CD4-positive, alpha-beta T cell (primary cell): ENCODE measurements around the gene CDHR3. TPM values are rescaled to one million over a fixed set of nuclear protein-coding genes. Genes with fewer than 3 reads are reported as not detected.

ENCODE experiments used
- ATAC-seq: fragments of 200-7000 bp; cut with Tn5 transposase; one replicate; pipeline ENCODE4 v1.10.0; 2022; ENCODE audit warnings: mild to moderate bottlenecking; ENCODE audit not compliant: poor library complexity
- CTCF ChIA-PET: fragments of 350-600 bp; sonication (Branson Sonifier 250); formaldehyde crosslinking; loops from one replicate; lab custom pipeline; 2021; ENCODE audit warnings: antibody characterized with exemption, inconsistent platforms; lab: Charles Lee
- POLR2A ChIA-PET: fragments of 350-600 bp; sonication (Branson Sonifier 250); formaldehyde crosslinking; loops from one replicate; lab custom pipeline; 2021; ENCODE audit warnings: antibody characterized with exemption, inconsistent platforms; lab: Charles Lee
- DNase-seq, 14 experiments: peaks; one replicate each; pipeline ENCODE4 v3.0.0-alpha.2; 2013 to 2020; ENCODE audit warnings: mixed read lengths in 2 of 14
- H3K27ac ChIP-seq, 2 donors: one replicate each; pipeline versions ENCODE4 v1.5.1 to v1.7.0; 2013; ENCODE audit warnings: low read length in 2 of 2, low read depth in 1 of 2, mild to moderate bottlenecking in 1 of 2
- H3K27me3 ChIP-seq, 2 experiments: 1 replicate in 1 of 2; 2 replicates in 1 of 2; pipeline versions ENCODE4 v1.6.1 to v1.7.0; 2013; ENCODE audit warnings: low read length in 2 of 2, control low read depth in 1 of 2, mild to moderate bottlenecking in 1 of 2, moderate library complexity in 1 of 2; ENCODE audit not compliant: insufficient read depth in 2 of 2, control insufficient read depth in 1 of 2
- H3K36me3 ChIP-seq: one replicate; pipeline ENCODE4 v1.6.1; 2013; ENCODE audit warnings: low read length, control low read depth; ENCODE audit not compliant: insufficient read depth
- H3K4me1 ChIP-seq: one replicate; pipeline ENCODE4 v1.6.1; 2013; ENCODE audit warnings: low read length, control low read depth; ENCODE audit not compliant: insufficient read depth
- H3K4me3 ChIP-seq: one replicate; pipeline ENCODE4 v1.5.1; 2013; ENCODE audit warnings: mild to moderate bottlenecking, low read length, moderate library complexity
- H3K9me3 ChIP-seq, 2 experiments: 1 replicate in 1 of 2; 2 replicates in 1 of 2; pipeline versions ENCODE4 v1.6.1 to v1.7.0; 2013; ENCODE audit warnings: low read length in 2 of 2, mild to moderate bottlenecking in 2 of 2, control low read depth in 1 of 2, moderate library complexity in 1 of 2; ENCODE audit not compliant: control insufficient read depth in 1 of 2, insufficient read depth in 1 of 2
- H3K27ac Mint-ChIP-seq: one replicate; pipeline ENCODE4 v1.8.0; 2020; ENCODE audit warnings: mixed read lengths
- H3K27me3 Mint-ChIP-seq: one replicate; pipeline ENCODE4 v1.8.0; 2021; ENCODE audit warnings: mixed read lengths
- H3K36me3 Mint-ChIP-seq: one replicate; pipeline ENCODE4 v1.8.0; 2021; ENCODE audit warnings: low read depth, mixed read lengths
- H3K4me1 Mint-ChIP-seq: one replicate; pipeline ENCODE4 v1.8.0; 2021; ENCODE audit warnings: low read depth, mixed read lengths
- H3K4me3 Mint-ChIP-seq: one replicate; pipeline ENCODE4 v1.8.0; 2020; ENCODE audit warnings: mild to moderate bottlenecking, mixed read lengths
- H3K9me3 Mint-ChIP-seq: one replicate; pipeline ENCODE4 v1.8.0; 2020; ENCODE audit warnings: mixed read lengths
- intact Hi-C, 2 experiments: fragments of 100-400 bp; cut with DNase I in 1 of 2; cut with micrococcal nuclease in 1 of 2; formaldehyde crosslinking; loops; one replicate each; pipeline versions ENCODE4 v1.15.1 to v1.9.0; 2023 to 2025; cut with DNase I, micrococcal nuclease
- polyA plus RNA-seq, 2 donors: library from polyadenylated mRNA; unstranded; fragments of 120-200 nt; gene quantifications; one replicate each; pipeline ENCODE4 v1.2.1, GENCODE V29; 2013
- total RNA-seq, 174 experiments: library from RNA in 2 of 174; stranded (reverse) in 2 of 174; gene quantifications; one replicate each; pipeline ENCODE4 v1.2.3 and lab custom pipeline; 2021 to 2026
- TF ChIP-seq, protein P1 (sequence below): fragments of 200-600 bp; IDR thresholded peaks from one replicate; pipeline ENCODE4 v1.8.0; 2022; ENCODE audit warnings: antibody characterized with exemption, mild to moderate bottlenecking

The CDHR3 gene, protein sequence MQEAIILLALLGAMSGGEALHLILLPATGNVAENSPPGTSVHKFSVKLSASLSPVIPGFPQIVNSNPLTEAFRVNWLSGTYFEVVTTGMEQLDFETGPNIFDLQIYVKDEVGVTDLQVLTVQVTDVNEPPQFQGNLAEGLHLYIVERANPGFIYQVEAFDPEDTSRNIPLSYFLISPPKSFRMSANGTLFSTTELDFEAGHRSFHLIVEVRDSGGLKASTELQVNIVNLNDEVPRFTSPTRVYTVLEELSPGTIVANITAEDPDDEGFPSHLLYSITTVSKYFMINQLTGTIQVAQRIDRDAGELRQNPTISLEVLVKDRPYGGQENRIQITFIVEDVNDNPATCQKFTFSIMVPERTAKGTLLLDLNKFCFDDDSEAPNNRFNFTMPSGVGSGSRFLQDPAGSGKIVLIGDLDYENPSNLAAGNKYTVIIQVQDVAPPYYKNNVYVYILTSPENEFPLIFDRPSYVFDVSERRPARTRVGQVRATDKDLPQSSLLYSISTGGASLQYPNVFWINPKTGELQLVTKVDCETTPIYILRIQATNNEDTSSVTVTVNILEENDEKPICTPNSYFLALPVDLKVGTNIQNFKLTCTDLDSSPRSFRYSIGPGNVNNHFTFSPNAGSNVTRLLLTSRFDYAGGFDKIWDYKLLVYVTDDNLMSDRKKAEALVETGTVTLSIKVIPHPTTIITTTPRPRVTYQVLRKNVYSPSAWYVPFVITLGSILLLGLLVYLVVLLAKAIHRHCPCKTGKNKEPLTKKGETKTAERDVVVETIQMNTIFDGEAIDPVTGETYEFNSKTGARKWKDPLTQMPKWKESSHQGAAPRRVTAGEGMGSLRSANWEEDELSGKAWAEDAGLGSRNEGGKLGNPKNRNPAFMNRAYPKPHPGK
- total RNA-seq (10 to 100 TPM; 10.3 to 12.2 TPM), total RNA-seq (lab: John Stamatoyannopoulos, UW) (0.11 to 43.0 (median 9.8) reads per million in 172 experiments)
- polyA plus RNA-seq (2013, experiment 1 of 2): 7.0 TPM
- polyA plus RNA-seq (2013, experiment 2 of 2): 7.2 TPM

DNA sequence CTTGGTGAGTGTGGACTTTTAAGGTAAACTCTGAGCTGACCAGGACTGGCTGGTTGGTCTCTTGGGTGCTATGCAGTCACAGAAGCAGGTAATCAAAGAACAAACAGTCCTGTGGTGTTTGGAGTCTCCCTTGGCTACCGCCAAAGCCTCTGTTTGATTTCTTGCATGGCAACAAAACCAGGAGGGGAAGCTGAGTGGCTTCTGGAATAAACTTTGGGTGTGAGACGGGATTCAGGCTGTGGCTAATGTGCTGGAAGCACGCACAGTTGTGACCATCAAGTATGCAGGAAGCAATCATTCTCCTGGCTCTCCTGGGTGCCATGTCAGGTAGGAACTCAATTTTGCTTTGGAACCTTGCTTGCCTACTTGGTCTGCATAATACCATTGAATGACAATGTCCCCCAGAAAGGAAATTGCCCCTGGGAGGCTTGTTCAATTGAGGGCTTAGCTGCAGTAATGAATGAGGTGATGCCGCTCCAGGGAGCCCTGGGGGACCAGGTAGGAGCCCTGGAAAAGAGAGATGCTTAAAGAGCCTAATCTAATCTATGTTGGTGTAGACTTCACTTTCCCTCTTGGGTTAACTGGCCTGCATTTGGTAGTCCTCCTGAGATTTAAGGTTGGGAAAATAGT is at the start of gene CDHR3:
CDHR3 (plus strand) TSS at position 227 of the 630 bp plus-strand sequence; CDS start at position 282, 55 bp downstream.
- Histone ChIP-seq H3K36me3 (no peaks in the 10 kb centered on the region), H3K4me1 (no peaks in the 10 kb centered on the region), H3K9me3 (no peaks in the 10 kb centered on the region), H3K27ac (no peak within 1 kb of the TSS), H3K27me3 (no peaks in the 10 kb centered on the region), H3K4me3 (no peak within 1 kb of the TSS)
- no peaks in the 10 kb centered on the region for H3K36me3 Mint-ChIP-seq
- DNase-seq (no peak), ATAC-seq (no peak)
- POLR2A ChIA-PET: interaction anchor here (0.6 kb wide), 1 partner anchor 857 kb away, joined by 3 read pairs; no protein-coding TSS in a partner anchor
- H3K4me3 Mint-ChIP-seq: no peak within 1 kb of the TSS
- no peaks in the 10 kb centered on the region for H3K9me3 Mint-ChIP-seq
- H3K27me3 Mint-ChIP-seq: no peaks in the 10 kb centered on the region
- no peaks in the 10 kb centered on the region for H3K4me1 Mint-ChIP-seq
- intact Hi-C loops: no loop called here
- CTCF ChIA-PET: no interaction called here
- no peak within 1 kb of the TSS for H3K27ac Mint-ChIP-seq
- TF ChIP-seq, protein P1, sequence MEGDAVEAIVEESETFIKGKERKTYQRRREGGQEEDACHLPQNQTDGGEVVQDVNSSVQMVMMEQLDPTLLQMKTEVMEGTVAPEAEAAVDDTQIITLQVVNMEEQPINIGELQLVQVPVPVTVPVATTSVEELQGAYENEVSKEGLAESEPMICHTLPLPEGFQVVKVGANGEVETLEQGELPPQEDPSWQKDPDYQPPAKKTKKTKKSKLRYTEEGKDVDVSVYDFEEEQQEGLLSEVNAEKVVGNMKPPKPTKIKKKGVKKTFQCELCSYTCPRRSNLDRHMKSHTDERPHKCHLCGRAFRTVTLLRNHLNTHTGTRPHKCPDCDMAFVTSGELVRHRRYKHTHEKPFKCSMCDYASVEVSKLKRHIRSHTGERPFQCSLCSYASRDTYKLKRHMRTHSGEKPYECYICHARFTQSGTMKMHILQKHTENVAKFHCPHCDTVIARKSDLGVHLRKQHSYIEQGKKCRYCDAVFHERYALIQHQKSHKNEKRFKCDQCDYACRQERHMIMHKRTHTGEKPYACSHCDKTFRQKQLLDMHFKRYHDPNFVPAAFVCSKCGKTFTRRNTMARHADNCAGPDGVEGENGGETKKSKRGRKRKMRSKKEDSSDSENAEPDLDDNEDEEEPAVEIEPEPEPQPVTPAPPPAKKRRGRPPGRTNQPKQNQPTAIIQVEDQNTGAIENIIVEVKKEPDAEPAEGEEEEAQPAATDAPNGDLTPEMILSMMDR: no peak

DNA sequence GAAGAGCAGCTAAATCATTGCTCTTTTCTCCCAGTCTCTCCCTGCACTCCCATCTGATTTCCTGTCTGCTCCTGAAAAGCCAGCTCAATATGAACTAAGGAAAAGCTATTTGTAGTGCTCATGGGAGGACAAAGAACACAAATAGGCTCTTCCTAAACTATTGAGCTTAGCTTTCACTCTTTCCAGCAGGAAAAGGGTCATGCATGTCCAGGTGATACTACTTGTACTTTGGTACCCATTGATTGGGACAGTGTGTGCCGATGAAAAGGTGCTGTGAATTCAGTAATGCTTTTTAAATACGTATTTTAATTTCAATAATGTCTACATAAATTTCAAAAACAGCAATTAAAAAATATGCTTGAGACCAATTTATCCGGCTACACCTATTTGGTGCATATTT is 49.1 kb upstream of the CDHR3 start:
- peaks cover 9% of the 10 kb centered on the region for H3K4me1 Mint-ChIP-seq
- ATAC-seq (no peak), DNase-seq (no peak)
- no peak overlapping the region for H3K4me3 ChIP-seq
- H3K27ac ChIP-seq: no peak overlapping the region
- no peaks in the 10 kb centered on the region for H3K9me3 Mint-ChIP-seq
- TF ChIP-seq, protein P1: no peak
- H3K36me3 Mint-ChIP-seq: peaks cover 73% of the 10 kb centered on the region
- no peaks in the 10 kb centered on the region for H3K27me3 ChIP-seq
- peaks cover 6% of the 10 kb centered on the region for H3K36me3 ChIP-seq
- no peaks in the 10 kb centered on the region for H3K9me3 ChIP-seq
- no peak overlapping the region for H3K27ac Mint-ChIP-seq
- H3K27me3 Mint-ChIP-seq: no peaks in the 10 kb centered on the region
- H3K4me3 Mint-ChIP-seq: no peak overlapping the region
- intact Hi-C loops: no loop called here
- no peaks in the 10 kb centered on the region for H3K4me1 ChIP-seq
- CTCF ChIA-PET: no interaction called here
- POLR2A ChIA-PET: no interaction called here

DNA sequence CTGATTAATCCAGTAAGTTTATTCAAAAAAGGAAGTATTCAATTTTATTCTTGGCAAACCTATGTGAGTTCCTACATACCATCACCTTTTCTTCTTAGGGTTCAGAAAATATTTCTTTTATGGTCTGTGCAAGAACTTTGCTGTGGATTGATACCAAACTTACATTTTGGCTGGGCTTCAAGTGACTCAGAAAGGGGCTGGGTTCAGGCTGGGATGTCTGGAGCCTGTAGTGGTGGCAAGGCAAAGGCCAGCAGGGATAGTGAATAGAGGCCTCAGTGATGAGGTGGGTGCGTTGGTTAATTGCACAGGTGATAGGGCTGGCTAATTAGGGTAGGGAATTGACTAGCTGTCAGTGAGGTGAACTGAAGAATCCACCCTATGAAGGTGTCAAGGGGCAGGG is 46.5 kb upstream of the CDHR3 start:
- Mint-ChIP-seq H3K27ac (no peak overlapping the region), H3K4me1 (no peaks in the 10 kb centered on the region), H3K36me3 (peaks cover 77% of the 10 kb centered on the region), H3K4me3 (no peak overlapping the region), H3K9me3 (no peaks in the 10 kb centered on the region), H3K27me3 (no peaks in the 10 kb centered on the region)
- Histone ChIP-seq H3K9me3 (no peaks in the 10 kb centered on the region), H3K27me3 (no peaks in the 10 kb centered on the region), H3K27ac (no peak overlapping the region), H3K4me1 (no peaks in the 10 kb centered on the region), H3K36me3 (no peaks in the 10 kb centered on the region), H3K4me3 (no peak overlapping the region)
- no peak for DNase-seq
- ATAC-seq: no peak
- ChIA-PET CTCF (no interaction called here), POLR2A (no interaction called here)
- TF ChIP-seq, protein P1: no peak
- intact Hi-C loops: no loop called here
